ENCODE measurements around the gene C11orf91. TPM values are rescaled to one million over a fixed set of nuclear protein-coding genes. Genes with fewer than 3 reads are reported as not detected.

The C11orf91 gene
- total RNA-seq, 1 donor from 2014 or later: not detected

- TF ChIP-seq CTCF (IDR thresholded peaks at IDR 0.05): no peak
- no peak for ATAC-seq
- no peaks in the 10 kb centered on the region for H3K36me3 ChIP-seq
- no peak for DNase-seq
- no peak overlapping the region for H3K4me3 ChIP-seq
- H3K9me3 ChIP-seq: no peaks in the 10 kb centered on the region
- intact Hi-C loops (cut with DNase I): no loop called here
- H3K4me1 ChIP-seq: no peaks in the 10 kb centered on the region
- no peaks in the 10 kb centered on the region for H3K27me3 ChIP-seq (ENCODE audit: low read depth)
- H3K27ac ChIP-seq: no peak overlapping the region
Observed at GRCh38 chr11:33658195-33658900, 42.3 kb downstream of the C11orf91 start.

DNA sequence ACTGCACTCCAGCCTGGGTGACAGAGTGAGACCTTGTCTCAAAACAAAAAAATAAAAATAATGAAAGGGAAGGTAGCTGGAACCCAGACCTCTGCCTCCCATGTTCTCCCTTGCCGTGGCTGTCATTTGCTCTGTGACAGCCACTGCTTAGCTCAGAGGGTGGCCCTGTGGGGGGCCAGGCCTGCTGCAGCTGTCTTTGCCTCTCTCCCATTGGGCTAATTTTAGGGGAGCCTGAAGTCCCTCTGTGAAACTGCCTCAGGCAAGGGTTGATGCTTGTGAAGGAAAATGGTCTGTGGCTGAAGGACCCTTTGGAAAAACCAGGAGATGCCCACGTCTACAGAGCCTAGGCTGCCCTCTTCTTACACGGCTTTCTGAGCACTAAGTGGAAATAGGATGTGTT is 42.9 kb downstream of the C11orf91 start:
- no peak overlapping the region for H3K4me3 ChIP-seq
- intact Hi-C loops (cut with DNase I): no loop called here
- H3K27ac ChIP-seq: no peak overlapping the region

DNA sequence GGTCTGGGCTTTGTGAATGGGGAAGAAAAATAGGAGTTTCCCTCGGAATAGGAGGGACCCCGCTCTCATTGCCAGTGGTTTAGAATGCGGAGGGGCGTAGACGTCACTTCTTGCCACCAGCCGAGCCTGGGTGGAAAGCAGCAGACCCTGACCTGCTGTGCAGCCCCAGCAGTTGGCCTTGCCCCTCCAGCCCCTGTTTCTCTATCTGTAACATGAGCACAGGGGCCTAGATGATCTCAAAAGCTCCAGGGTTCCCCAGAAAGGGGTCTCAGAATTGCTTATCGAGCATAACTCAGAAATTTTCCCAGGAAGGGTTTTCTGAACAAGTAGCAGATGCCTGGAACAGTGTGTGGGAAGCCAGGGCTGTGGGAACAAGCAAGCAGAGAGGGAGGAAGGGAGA is 43.9 kb downstream of the C11orf91 start:
- Histone ChIP-seq H3K4me1 (no peaks in the 10 kb centered on the region), H3K9me3 (no peaks in the 10 kb centered on the region), H3K4me3 (no peak overlapping the region), H3K27ac (no peak overlapping the region), H3K36me3 (no peaks in the 10 kb centered on the region), H3K27me3 (ENCODE audit: low read depth) (no peaks in the 10 kb centered on the region)
- ATAC-seq (no peak), DNase-seq (no peak)
- intact Hi-C loops (cut with DNase I): no loop called here
- TF ChIP-seq CTCF (IDR thresholded peaks at IDR 0.05): no peak

More for the DNA sequence above, 42.9 kb downstream of the C11orf91 start:
- ATAC-seq: no peak
- no peaks in the 10 kb centered on the region for H3K4me1 ChIP-seq
- DNase-seq: no peak
- TF ChIP-seq CTCF (IDR thresholded peaks at IDR 0.05): no peak
- H3K27me3 ChIP-seq (ENCODE audit: low read depth): no peaks in the 10 kb centered on the region
- H3K9me3 ChIP-seq: no peaks in the 10 kb centered on the region
- no peaks in the 10 kb centered on the region for H3K36me3 ChIP-seq

GRCh38 chr11:33655842-33656600 is 44.6 kb downstream of the C11orf91 start:
- no peak for ATAC-seq
- H3K27ac ChIP-seq: no peak overlapping the region
- H3K4me1 ChIP-seq: no peaks in the 10 kb centered on the region
- intact Hi-C loops (cut with DNase I): no loop called here
- no peaks in the 10 kb centered on the region for H3K36me3 ChIP-seq
- H3K9me3 ChIP-seq: no peaks in the 10 kb centered on the region
- TF ChIP-seq CTCF (IDR thresholded peaks at IDR 0.05): no peak
- DNase-seq: no peak
- no peak overlapping the region for H3K4me3 ChIP-seq
- H3K27me3 ChIP-seq (ENCODE audit: low read depth): no peaks in the 10 kb centered on the region

DNA sequence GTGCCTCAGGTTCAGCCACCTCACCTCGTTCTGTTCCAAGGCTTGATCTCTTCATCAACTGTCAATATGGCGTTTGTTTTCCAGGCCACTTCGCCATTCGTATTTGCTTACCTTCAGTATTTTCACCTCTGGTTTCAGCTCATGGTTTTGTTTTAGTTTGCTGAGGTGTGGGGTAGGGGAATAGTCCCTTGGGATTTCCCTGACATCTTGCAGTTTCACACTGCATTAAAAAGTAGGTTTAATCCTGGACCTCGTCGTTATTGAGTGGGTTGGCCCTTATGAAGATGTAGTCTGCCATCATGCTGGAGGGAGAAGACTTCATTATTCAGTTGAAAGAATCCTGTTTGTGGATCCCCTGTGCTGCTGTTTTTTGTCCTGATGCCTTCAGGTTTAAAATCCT is 46.0 kb downstream of the C11orf91 start:
- ATAC-seq (no peak), DNase-seq (no peak)
- no peaks in the 10 kb centered on the region for H3K9me3 ChIP-seq
- H3K27ac ChIP-seq: no peak overlapping the region
- H3K27me3 ChIP-seq (ENCODE audit: low read depth): no peaks in the 10 kb centered on the region
- H3K4me3 ChIP-seq: no peak overlapping the region
- no peak for TF ChIP-seq CTCF (IDR thresholded peaks at IDR 0.05)
- H3K4me1 ChIP-seq: no peaks in the 10 kb centered on the region
- no peaks in the 10 kb centered on the region for H3K36me3 ChIP-seq
- intact Hi-C loops (cut with DNase I): no loop called here
